GM12865 (cell line): ENCODE data around the gene KLK10.

Experiments used
- DNase-seq: peaks from one replicate; pipeline ENCODE4 v3.0.0; 2010; ENCODE audit warnings: low read depth
- H3K4me3 ChIP-seq: 2 replicates; pipeline ENCODE4 v1.5.1; 2011; ENCODE audit warnings: mild to moderate bottlenecking, low read depth, low read length, control low read depth
- CTCF ChIP-seq: IDR thresholded peaks from 2 replicates; pipeline ENCODE4 v1.5.1; 2011; ENCODE audit warnings: low read length, control low read depth, low read depth, inconsistent platforms; ENCODE audit not compliant: insufficient read depth; ENCODE audit errors: missing control alignments

KLK10 gene

DNA sequence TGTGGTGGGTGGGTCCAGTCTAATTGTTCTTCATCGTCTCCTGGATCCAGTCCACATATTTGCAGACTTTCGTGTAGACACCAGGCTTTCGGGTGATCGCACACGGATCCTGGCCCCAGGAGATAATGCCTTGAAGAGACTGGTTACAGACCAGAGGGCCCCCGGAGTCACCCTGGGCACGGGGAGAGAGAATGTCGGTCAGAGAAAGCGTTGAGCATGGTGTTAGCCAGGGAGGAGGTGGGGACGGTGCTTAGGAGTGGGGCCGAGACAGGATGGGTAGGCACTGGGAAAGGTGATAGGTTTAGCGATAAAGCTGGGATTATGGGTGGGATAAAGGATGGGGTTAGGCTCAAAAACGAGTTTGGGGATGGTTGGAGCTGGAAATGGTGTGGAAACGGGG is 3.0 kb upstream of the KLK10 start:
- no peak overlapping the region for H3K4me3 ChIP-seq
- TF ChIP-seq CTCF = no peak
- DNase-seq = no peak

- H3K4me3 ChIP-seq = no peak overlapping the region
- peak; percentile 39 for TF ChIP-seq CTCF
- peak; percentile 22 for DNase-seq
These were observed 1.6 kb upstream of the KLK10 start for GRCh38 chr19:51020988-51021651.

DNA sequence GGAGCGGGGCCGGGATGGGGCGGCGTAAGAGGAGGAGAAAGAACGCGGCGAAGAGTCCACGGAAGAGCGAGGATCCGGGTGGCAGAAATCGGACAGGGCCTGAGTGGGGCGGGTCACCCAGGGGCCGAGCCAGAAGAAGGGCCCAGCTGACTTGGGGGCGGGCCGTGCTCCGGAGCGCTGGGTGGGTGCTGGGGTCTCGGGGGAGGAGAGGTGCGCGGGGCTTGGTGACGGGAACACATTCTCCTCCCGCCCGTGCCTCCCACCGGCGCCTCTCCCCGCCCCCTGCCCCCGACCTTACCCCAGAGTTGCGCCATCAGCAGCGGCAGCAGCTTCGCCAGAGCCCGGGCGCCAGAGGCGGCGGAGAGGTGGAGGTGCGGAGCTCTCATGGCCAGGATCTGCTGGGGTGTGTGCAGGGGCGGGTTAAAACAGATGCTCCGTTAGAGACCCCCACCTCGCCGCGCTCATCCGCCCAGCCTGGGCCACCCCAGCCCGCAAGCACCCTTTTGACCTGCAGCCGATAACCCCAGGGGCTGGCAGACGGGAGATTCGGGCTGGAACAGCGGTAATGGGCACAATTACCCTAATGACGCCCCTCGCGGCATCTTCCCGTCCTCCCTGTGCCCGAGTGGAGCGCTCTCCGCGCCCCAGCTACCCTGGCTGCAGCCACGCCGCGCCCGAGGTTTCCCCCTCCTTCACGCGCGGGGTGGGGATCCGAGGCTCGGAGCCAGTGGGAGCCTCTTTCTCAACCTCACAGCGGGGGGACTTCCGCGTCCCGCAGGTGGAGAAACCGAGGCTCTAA is 565 bp downstream of the KLK10 start:
- TF ChIP-seq CTCF = no peak
- no peak overlapping the region for H3K4me3 ChIP-seq
- no peak for DNase-seq

GRCh38 chr19:51016798-51017683 is 2.5 kb downstream of the KLK10 start:
- peak; percentile 72 for TF ChIP-seq CTCF
- DNase-seq = peak; percentile 53
- H3K4me3 ChIP-seq = no peak overlapping the region

DNA sequence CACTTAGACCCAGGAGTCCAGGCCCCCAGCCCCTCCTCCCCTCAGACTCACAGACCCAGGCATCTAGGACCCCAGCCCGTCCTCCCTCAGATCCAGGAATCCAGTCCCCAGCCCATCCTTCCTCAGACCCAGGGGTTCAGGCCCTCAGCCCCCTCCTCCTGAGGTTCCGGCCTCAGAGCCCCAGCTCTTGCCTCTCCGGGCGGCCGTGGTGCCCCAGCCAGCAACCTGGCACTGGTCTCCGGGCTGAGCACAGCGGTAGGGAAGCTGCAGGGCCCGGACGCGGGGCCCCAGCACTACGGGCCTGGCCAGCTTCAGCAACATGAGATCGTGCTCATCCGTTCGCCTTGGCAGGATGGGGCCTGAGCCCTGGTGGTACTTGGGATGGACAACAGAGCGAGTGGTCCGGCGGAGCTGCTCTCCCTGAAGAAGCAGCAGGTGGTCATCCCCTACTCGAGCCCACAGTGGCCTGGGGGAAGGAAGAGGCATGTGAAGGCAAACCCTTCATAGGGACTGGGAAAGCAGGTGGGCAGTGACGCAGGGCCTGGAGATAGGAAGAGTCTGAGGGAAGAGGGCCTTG is 3.7 kb downstream of the KLK10 start:
- TF ChIP-seq CTCF = no peak
- no peak for DNase-seq
- no peak overlapping the region for H3K4me3 ChIP-seq

DNA sequence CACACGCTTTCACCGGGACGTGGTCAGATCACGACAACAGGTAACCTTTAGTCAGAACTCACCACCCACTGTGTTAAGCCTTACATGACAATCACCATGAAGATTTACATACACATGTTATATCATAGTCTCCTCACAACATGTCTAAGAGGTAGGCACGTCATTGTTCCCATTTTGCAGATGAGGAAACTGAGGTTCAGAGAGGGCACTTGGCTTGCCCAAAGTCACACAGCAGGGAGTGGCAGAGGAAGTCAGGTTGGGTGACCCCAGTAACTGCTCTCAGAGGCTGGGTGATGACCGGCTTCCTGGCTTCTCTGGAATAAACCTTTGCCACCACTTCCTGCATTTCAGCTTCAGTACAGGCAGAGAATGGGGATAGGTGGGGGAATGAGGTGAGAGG is 5.3 kb downstream of the KLK10 start:
- TF ChIP-seq CTCF = no peak
- no peak for DNase-seq
- H3K4me3 ChIP-seq = no peak overlapping the region
